Measurements from ENCODE around the gene KDM2A.

KDM2A gene

GRCh38 chr11:67273260-67273990, 154.4 kb downstream of the KDM2A start:
- no peak for ATAC-seq

DNA sequence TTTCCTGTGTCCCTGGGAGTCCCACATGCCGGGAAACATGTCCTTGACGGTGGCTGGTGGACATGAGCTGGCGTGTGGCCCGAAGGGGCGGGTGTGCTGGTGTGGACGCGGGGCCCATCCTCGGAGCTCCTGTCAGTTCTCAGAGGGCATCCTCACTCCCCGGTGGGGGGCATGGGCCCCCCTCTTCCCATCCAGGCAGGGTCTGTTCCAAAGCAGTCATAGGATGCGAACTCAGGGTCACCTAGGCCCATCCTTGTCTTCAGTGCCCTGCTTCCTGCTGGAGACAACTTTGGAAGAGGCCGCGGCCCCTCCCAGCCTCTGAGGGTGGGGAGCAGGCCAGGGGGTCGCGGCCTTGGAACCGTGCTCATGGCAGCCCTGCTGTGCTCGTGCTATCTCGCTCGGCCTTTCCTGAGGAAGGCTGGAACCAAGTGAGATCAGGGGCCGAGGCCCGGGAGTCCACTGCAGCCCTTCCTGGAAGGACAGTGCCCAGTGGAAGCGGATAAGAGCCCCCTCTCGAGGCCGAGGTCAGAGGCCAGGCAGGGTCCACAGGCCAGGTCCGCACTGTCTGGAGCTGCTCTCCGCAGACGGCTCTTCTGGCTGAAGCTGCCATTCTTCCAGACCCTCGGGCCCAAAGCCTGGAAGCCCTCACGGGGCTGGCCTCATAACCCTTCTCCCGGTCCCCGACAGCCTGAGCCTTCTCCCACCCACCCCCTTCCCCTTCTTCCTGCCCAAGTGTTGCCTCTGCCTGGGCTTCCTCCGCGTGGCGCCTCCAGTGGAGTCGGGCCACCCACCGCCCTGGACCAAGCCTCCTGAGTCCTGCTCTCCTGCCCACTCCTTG, 155.9 kb downstream of the KDM2A start:
- TF ChIP-seq ZC3H10 (CRISPR knock-in tag; IDR thresholded peaks at IDR 0.05) (no peak), SNAI2 (CRISPR knock-in tag; IDR thresholded peaks at IDR 0.05) (no peak), RARB (CRISPR knock-in tag; IDR thresholded peaks at IDR 0.05) (no peak), GLIS3 (CRISPR knock-in tag; IDR thresholded peaks at IDR 0.05) (no peak), ZNF8 (CRISPR knock-in tag; IDR thresholded peaks at IDR 0.05) (no peak), ISL1 (CRISPR knock-in tag; IDR thresholded peaks at IDR 0.05) (no peak), PPARA (CRISPR knock-in tag; IDR thresholded peaks at IDR 0.05; ENCODE audit: borderline replicate concordance) (no peak), ZFP30 (CRISPR knock-in tag; IDR thresholded peaks at IDR 0.05) (no peak)
- no peak for ATAC-seq

More at GRCh38 chr11:67273260-67273990, 154.4 kb downstream of the KDM2A start:
- no peak for TF ChIP-seq CSRNP3 (CRISPR knock-in tag; IDR thresholded peaks at IDR 0.05)
- no peak for TF ChIP-seq ZC3H10 (CRISPR knock-in tag; IDR thresholded peaks at IDR 0.05)

- no peak for ATAC-seq
- TF ChIP-seq RARB (CRISPR knock-in tag; IDR thresholded peaks at IDR 0.05) (no peak), BACH2 (CRISPR knock-in tag; IDR thresholded peaks at IDR 0.05; ENCODE audit: borderline replicate concordance) (no peak), ARNTL (CRISPR knock-in tag; IDR thresholded peaks at IDR 0.05; ENCODE audit: borderline replicate concordance, low read depth) (no peak)
Measured at GRCh38 chr11:67275606-67276409, 156.7 kb downstream of the KDM2A start.

DNA sequence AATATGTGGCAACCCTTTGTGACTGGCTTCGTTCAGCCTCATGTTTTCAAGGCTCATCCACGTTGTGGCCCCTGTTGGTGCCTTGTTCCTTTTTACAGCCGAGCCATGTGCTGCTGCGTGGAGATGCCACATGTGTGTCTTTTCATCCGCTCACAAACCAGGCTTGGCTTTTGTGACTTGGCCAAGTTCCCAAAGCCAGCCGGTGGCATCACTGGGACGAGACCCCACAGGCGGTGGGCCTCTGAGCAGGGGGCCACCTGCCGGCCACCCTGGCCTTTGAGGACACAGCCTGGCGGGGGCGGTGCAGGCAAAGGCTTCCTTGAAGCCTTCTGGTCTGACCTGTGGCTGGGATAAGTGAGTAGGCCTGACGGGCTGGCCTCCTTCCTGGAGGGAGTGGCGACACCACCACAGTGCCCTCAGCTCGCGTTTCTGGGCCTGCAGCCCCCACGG, 157.7 kb downstream of the KDM2A start:
- ATAC-seq, result no peak
- TF ChIP-seq ZNF8 (CRISPR knock-in tag; IDR thresholded peaks at IDR 0.05) (no peak), RARB (CRISPR knock-in tag; IDR thresholded peaks at IDR 0.05) (no peak), GLIS3 (CRISPR knock-in tag; IDR thresholded peaks at IDR 0.05) (no peak), ARNTL (CRISPR knock-in tag; IDR thresholded peaks at IDR 0.05; ENCODE audit: borderline replicate concordance, low read depth) (no peak), POU6F1 (CRISPR knock-in tag; IDR thresholded peaks at IDR 0.05; ENCODE audit: borderline replicate concordance, low read depth) (no peak), PPARA (CRISPR knock-in tag; IDR thresholded peaks at IDR 0.05; ENCODE audit: borderline replicate concordance) (no peak), ISL1 (CRISPR knock-in tag; IDR thresholded peaks at IDR 0.05) (no peak), OSR1 (CRISPR knock-in tag; IDR thresholded peaks at IDR 0.05) (no peak), ZNF70 (CRISPR knock-in tag; IDR thresholded peaks at IDR 0.05) (no peak), TOX (CRISPR knock-in tag; IDR thresholded peaks at IDR 0.05; ENCODE audit: borderline replicate concordance) (no peak), CSRNP3 (CRISPR knock-in tag; IDR thresholded peaks at IDR 0.05) (no peak)

DNA sequence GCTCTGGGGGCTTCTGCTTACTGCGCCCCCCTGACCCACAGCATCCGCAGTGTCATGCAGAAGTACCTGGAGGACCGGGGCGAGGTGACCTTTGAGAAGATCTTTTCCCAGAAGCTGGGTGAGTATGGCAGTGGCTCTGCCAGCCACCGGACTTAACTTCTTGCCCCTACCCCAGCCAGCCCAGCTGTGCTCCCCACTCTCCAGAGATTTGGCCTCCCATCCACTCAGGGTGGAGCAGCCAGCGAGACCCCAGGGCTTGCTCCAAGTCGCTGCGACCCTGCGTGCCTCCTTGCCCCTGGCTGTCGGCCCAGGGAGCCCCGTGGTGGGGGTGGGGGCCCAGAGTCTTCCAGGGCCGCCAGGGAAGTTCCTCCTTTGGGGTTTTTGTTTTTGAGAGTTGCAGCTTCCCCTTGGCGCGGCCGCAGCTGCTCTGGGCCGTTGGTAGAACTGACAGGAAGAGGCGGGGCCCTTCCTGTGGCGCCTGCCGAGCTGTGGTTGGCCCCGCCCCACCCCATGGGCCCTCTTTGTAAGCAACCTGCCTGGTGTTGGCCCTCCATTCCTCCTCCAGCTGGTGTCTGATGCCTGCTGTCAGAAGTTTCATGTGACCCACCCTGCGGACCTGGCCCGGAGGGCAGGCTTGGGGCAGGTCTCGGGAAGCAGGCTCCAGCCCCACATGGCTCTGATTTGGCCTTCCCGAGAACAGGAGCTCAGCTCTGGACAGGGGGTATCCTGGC, 158.3 kb downstream of the KDM2A start:
- no peak for ATAC-seq
- TF ChIP-seq CSRNP3 (CRISPR knock-in tag; IDR thresholded peaks at IDR 0.05) (no peak), ZNF70 (CRISPR knock-in tag; IDR thresholded peaks at IDR 0.05) (no peak), TSHZ2 (CRISPR knock-in tag; IDR thresholded peaks at IDR 0.05) (no peak), SNAI2 (CRISPR knock-in tag; IDR thresholded peaks at IDR 0.05) (no peak), ZC3H10 (CRISPR knock-in tag; IDR thresholded peaks at IDR 0.05) (no peak), GLIS3 (CRISPR knock-in tag; IDR thresholded peaks at IDR 0.05) (no peak), POU6F1 (CRISPR knock-in tag; IDR thresholded peaks at IDR 0.05; ENCODE audit: borderline replicate concordance, low read depth) (no peak), CSDC2 (CRISPR knock-in tag; IDR thresholded peaks at IDR 0.05) (no peak)

All from SK-N-SH treated with all-trans-retinoic acid at 6 μM for 48 hours (cell line).